HepG2 (cell line): Measurements from ENCODE around the gene OSBPL10. TPM values are rescaled to one million over a fixed set of nuclear protein-coding genes. Genes with fewer than 3 reads are reported as not detected.

Source experiments
- ATAC-seq: fragments of 200-7000 bp; cut with Tn5 transposase; 3 replicates; pipeline ENCODE4 v1.9.1; 2020; ENCODE audit warnings: mild to moderate bottlenecking, moderate library complexity
- BruUV-seq: library from RNA; stranded (reverse); fragments of 400-500 nt; replicated peaks from 2 replicates; lab custom pipeline; 2021; lab: Mats Ljungman, UMichigan
- CTCF ChIA-PET: fragments of 300-600 bp; formaldehyde crosslinking; extraction: SDS; loops from one replicate; lab custom pipeline; 2021; ENCODE audit warnings: low total read pairs, inconsistent platforms, low intra/inter-chr PET ratio; lab: Yijun Ruan, JAX
- POLR2A ChIA-PET: fragments of 350-600 bp; sonication (Branson Sonifier 250); formaldehyde crosslinking; loops from one replicate; lab custom pipeline; 2020; ENCODE audit warnings: antibody characterized with exemption, inconsistent platforms; lab: Yijun Ruan, JAX
- DNase-seq: peaks from one replicate; pipeline ENCODE4 v3.0.0-alpha.2; 2015; ENCODE audit warnings: low spot score
- FAIRE-seq: peaks from 3 replicates; lab custom pipeline; 2011; peaks lifted over from hg19 to GRCh38; lab: Jason Lieb, UNC
- H2AFZ ChIP-seq: one replicate; pipeline ENCODE4 v1.6.1; 2011; ENCODE audit warnings: low read length, inconsistent platforms
- H3K27ac ChIP-seq: fragments of 300-600 bp; 3 replicates; pipeline ENCODE4 v1.8.0; 2011; ENCODE audit warnings: mixed run types, mild to moderate bottlenecking, mixed read lengths, low read length, inconsistent platforms; ENCODE audit not compliant: insufficient read depth; ENCODE audit errors: extremely low read length
- H3K27me3 ChIP-seq, 2 experiments: fragments of 200-600 bp in 1 of 2; 2 replicates in 1 of 2; 3 replicates in 1 of 2; pipeline versions ENCODE4 v1.6.0 to v1.8.0; 2011; ENCODE audit warnings: low read length in 2 of 2, mild to moderate bottlenecking in 2 of 2, moderate library complexity in 2 of 2, inconsistent platforms in 1 of 2; ENCODE audit not compliant: insufficient read depth in 2 of 2, control insufficient read depth in 1 of 2
- H3K36me3 ChIP-seq, 2 experiments: fragments of 200-600 bp in 1 of 2; replicated peaks in 1 of 2; 2 replicates in 1 of 2; 3 replicates in 1 of 2; pipeline versions ENCODE4 v1.5.1 to v1.8.0; 2011; ENCODE audit warnings: low read length in 2 of 2, inconsistent platforms in 1 of 2; ENCODE audit not compliant: insufficient read depth in 2 of 2, control insufficient read depth in 1 of 2
- H3K4me1 ChIP-seq: 2 replicates; pipeline ENCODE4 v1.5.1; 2012; ENCODE audit warnings: low read length, inconsistent platforms; ENCODE audit not compliant: insufficient read depth
- H3K4me2 ChIP-seq: 2 replicates; pipeline ENCODE4 v1.6.0; 2011; ENCODE audit warnings: low read depth, low read length, inconsistent platforms
- H3K4me3 ChIP-seq, 3 experiments: fragments of 200-600 bp in 1 of 3; sonication (generic), shearing (Covaris generic) in 1 of 3; replicated peaks in 1 of 3; 2 replicates each; pipeline ENCODE4 v1.5.1; 2011 to 2016; ENCODE audit warnings: low read length in 3 of 3, inconsistent platforms in 2 of 3, low read depth in 2 of 3, mild to moderate bottlenecking in 2 of 3, control low read depth in 1 of 3, mixed read lengths in 1 of 3; ENCODE audit not compliant: insufficient read depth in 1 of 3
- H3K79me2 ChIP-seq: one replicate; pipeline ENCODE4 v1.6.1; 2011; ENCODE audit warnings: low read length, inconsistent platforms; ENCODE audit not compliant: insufficient read depth
- H3K9ac ChIP-seq: 2 replicates; pipeline ENCODE4 v1.6.0; 2011; ENCODE audit warnings: mild to moderate bottlenecking, low read depth, low read length, inconsistent platforms; ENCODE audit not compliant: insufficient read depth
- H3K9me3 ChIP-seq: 2 replicates; pipeline ENCODE4 v1.5.1; 2012; ENCODE audit warnings: mild to moderate bottlenecking, low read length
- H4K20me1 ChIP-seq: 2 replicates; pipeline ENCODE4 v1.6.0; 2011; ENCODE audit warnings: inconsistent platforms, mild to moderate bottlenecking, low read length, moderate library complexity; ENCODE audit not compliant: insufficient read depth
- ATM ChIP-seq: fragments of 450-650 bp; IDR thresholded peaks from 2 replicates; pipeline ENCODE4 v1.7.1; 2017; ENCODE audit warnings: mild to moderate bottlenecking, borderline replicate concordance
- CBX2 ChIP-seq, 2 experiments: fragments of 200-600 bp in 1 of 2; sonication (generic); formaldehyde crosslinking in 1 of 2; IDR thresholded peaks; 2 replicates each; pipeline versions ENCODE4 v1.7.0 to v1.8.1; 2018 to 2022; ENCODE audit warnings: low read depth in 2 of 2, low read length in 1 of 2, mild to moderate bottlenecking in 1 of 2, missing genetic modification reagents in 1 of 2
- FOXJ3 ChIP-seq: sonication (generic); formaldehyde crosslinking; IDR thresholded peaks from 2 replicates; pipeline ENCODE4 v1.4.0; 2020; ENCODE audit warnings: missing genetic modification reagents, mild to moderate bottlenecking, borderline replicate concordance
- GATA4 ChIP-seq: sonication (generic); IDR thresholded peaks from 2 replicates; pipeline ENCODE4 v1.6.1; 2016; ENCODE audit warnings: antibody characterized with exemption, low read depth, borderline replicate concordance
- HNRNPUL1 ChIP-seq: fragments of 200-400 bp; formaldehyde crosslinking; IDR thresholded peaks from 2 replicates; pipeline ENCODE4 v1.6.1; 2017; ENCODE audit warnings: low read depth, mild to moderate bottlenecking, low read length, moderate library complexity
- IKZF1 ChIP-seq: fragments of 450-650 bp; IDR thresholded peaks from 2 replicates; pipeline ENCODE4 v1.7.1; 2016
- JUND ChIP-seq: sonication (generic); formaldehyde crosslinking; IDR thresholded peaks from 2 replicates; pipeline ENCODE4 v1.8.0; 2022; ENCODE audit warnings: mild to moderate bottlenecking, missing genetic modification reagents
- RFX5 ChIP-seq: IDR thresholded peaks from 2 replicates; pipeline ENCODE4 v1.6.1; 2011; ENCODE audit warnings: low read depth, low read length, improper control_type of control experiment
- SP1 ChIP-seq, 2 experiments: fragments of 450-650 bp in 1 of 2; sonication (generic) in 1 of 2; formaldehyde crosslinking in 1 of 2; IDR thresholded peaks; 2 replicates each; pipeline versions ENCODE4 v1.4.0 to v1.6.1; 2016 to 2020; ENCODE audit warnings: missing genetic modification reagents in 1 of 2
- SP2 ChIP-seq: sonication (generic); formaldehyde crosslinking; IDR thresholded peaks from 2 replicates; pipeline ENCODE4 v1.5.1; 2020; ENCODE audit warnings: mild to moderate bottlenecking, missing genetic modification reagents
- STAT5B ChIP-seq: sonication (generic); formaldehyde crosslinking; IDR thresholded peaks from 2 replicates; pipeline ENCODE4 v1.4.0; 2020; ENCODE audit warnings: missing genetic modification reagents
- TBX3 ChIP-seq: fragments of 450-650 bp; IDR thresholded peaks from 2 replicates; pipeline ENCODE4 v1.6.1; 2017; ENCODE audit warnings: antibody characterized with exemption, mild to moderate bottlenecking, inconsistent platforms, borderline replicate concordance
- TCF7L2 ChIP-seq: IDR thresholded peaks from 2 replicates; pipeline ENCODE4 v1.6.1; 2011; ENCODE audit warnings: mild to moderate bottlenecking, low read depth, low read length, moderate library complexity
- YEATS4 ChIP-seq: sonication (generic); formaldehyde crosslinking; IDR thresholded peaks from 2 replicates; pipeline ENCODE4 v1.4.0; 2020; ENCODE audit warnings: missing genetic modification reagents, borderline replicate concordance
- ZBTB20 ChIP-seq: sonication (generic); formaldehyde crosslinking; IDR thresholded peaks from 2 replicates; pipeline ENCODE4 v1.8.1; 2023; ENCODE audit warnings: missing genetic modification reagents, low read depth, mild to moderate bottlenecking, borderline replicate concordance
- ZNF317 ChIP-seq: sonication (generic); formaldehyde crosslinking; IDR thresholded peaks from 2 replicates; pipeline ENCODE4 v1.5.0; 2020; ENCODE audit warnings: mild to moderate bottlenecking, missing genetic modification reagents
- ZNF367 ChIP-seq: sonication (generic); formaldehyde crosslinking; IDR thresholded peaks from 2 replicates; pipeline ENCODE4 v1.4.0; 2020; ENCODE audit warnings: missing genetic modification reagents, borderline replicate concordance
- ZSCAN30 ChIP-seq: sonication (generic); formaldehyde crosslinking; IDR thresholded peaks from 2 replicates; pipeline ENCODE4 v1.5.0; 2020; ENCODE audit warnings: mild to moderate bottlenecking, missing genetic modification reagents
- WGBS: methylation state at CpG from one replicate; pipeline ENCODE4 v1.1.6; 2017; ENCODE audit warnings: low lambda C conversion rate; 5-methylcytosine and 5-hydroxymethylcytosine counted together
- in situ Hi-C: cut with HindIII; loops from 2 replicates; pipeline ENCODE4 v1.10.0; 2017; ENCODE audit warnings: low pct_unique_long_range_greater_than_20kb; ENCODE audit not compliant: extremely low pct_ligation_motif_present
- intact Hi-C: fragments of 100-400 bp; cut with micrococcal nuclease; formaldehyde crosslinking; loops from one replicate; pipeline ENCODE4 v1.10.0; 2022; ENCODE audit not compliant: unreplicated experiment
- polyA plus RNA-seq, 8 experiments: library from polyadenylated mRNA; depleted of rRNA in 3 of 8; stranded (reverse) in 7 of 8; unstranded in 1 of 8; fragments of >200 nt; fragmentation: Illumina TruSeq in 4 of 8; extraction: Trizol in 4 of 8; gene quantifications; 2 replicates each; pipeline versions ENCODE4 v1.2.1 to v1.2.3, GENCODE V29; 2011 to 2016; ENCODE audit warnings: low read depth in 4 of 8, missing spikeins in 1 of 8, mixed read lengths in 1 of 8; ENCODE audit not compliant: insufficient read depth in 1 of 8
- total RNA-seq, 5 experiments: library from RNA; depleted of rRNA; stranded (reverse); fragments of >200 nt; fragmentation: Illumina TruSeq; extraction: Trizol; gene quantifications; 2 replicates each; pipeline ENCODE4 v1.2.3, GENCODE V29; 2016; ENCODE audit warnings: low read depth in 1 of 5
- TF ChIP-seq, protein P1 (sequence below): sonication (generic); formaldehyde crosslinking; IDR thresholded peaks from 2 replicates; pipeline ENCODE4 v1.5.0; 2020; ENCODE audit warnings: missing genetic modification reagents

The OSBPL10 gene
- total and polyA plus RNA-seq, 2 of the 13 experiments (the other 11 are each of a cell fraction or from before 2014, with no cell fraction given) = 10.3 to 28.6 TPM

DNA sequence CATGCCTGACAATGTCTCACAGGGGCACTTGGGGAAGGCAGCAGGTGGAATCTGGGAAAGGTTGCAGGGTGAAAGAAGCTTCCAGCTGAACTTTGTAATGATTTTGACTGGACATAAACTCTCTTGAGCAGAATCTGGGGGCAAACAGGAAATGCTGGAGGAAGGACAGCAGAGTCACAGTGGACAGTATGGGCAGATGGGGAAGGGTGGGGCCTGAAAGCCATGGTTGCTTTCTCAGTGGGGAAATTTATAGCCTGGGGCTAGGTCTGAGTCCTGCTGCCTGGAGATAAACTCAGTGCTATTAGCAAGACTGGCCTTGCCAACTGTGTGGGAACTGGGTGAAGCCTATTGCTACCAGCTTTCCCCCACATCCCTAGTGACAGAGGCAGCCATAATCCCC, 203.2 kb downstream of the OSBPL10 start:
- Histone ChIP-seq H3K4me3 (no peak overlapping the region), H3K79me2 (no peaks in the 10 kb centered on the region), H3K27ac (no peak overlapping the region), H3K27me3 (no peaks in the 10 kb centered on the region), H3K9me3 (no peaks in the 10 kb centered on the region), H3K4me1 (peaks cover 32% of the 10 kb centered on the region), H2AFZ (no peak overlapping the region), H3K36me3 (peaks cover 0 to 3% of the 10 kb centered on the region in 2 experiments; a peak in 2 of 5 replicates), H3K9ac (no peak overlapping the region), H3K4me2 (no peak overlapping the region), H4K20me1 (0 out of 2 replicates have a peak, but pooled peaks cover 3% of the 10 kb centered on the region)
- FAIRE-seq (no peak), DNase-seq (no peak), ATAC-seq (no peak)
- intact Hi-C loops (no loop called here), in situ Hi-C loops (no loop called here)
- TF ChIP-seq FOXJ3 (no peak), ZNF317 (peak; percentile 98)
- ChIA-PET CTCF (no interaction called here), POLR2A (no interaction called here)
- no TSS peak for BruUV-seq

DNA sequence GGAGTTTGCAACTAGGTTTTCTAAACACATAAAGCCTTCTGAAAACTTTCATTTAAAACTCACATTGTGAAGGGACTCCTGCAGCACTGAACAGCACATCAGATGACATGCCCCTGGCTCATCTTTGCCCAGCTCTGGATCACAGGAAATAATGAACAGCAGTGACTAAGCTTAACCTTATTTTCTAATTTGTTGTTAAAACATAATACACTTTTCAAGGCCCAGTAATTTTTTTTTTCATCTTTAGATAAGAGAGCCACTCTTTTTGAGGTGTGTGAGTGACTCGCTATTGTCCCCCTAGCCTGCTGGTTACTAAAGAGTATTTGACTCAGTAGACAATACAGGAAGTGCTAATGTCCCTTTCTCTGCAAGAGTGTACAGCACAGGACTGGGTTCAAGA, 204.0 kb downstream of the OSBPL10 start:
- 100% methylated on average over 1 of the region's 1 CpG for WGBS
- no peak for ATAC-seq
- CTCF ChIA-PET = no interaction called here

More for the DNA sequence above, 204.0 kb downstream of the OSBPL10 start:
- H3K4me2 ChIP-seq = no peak overlapping the region
- no TSS peak for BruUV-seq
- in situ Hi-C loops (no loop called here), intact Hi-C loops (no loop called here)
- H4K20me1 ChIP-seq = 0 out of 2 replicates have a peak, but pooled peaks cover 3% of the 10 kb centered on the region
- H3K27ac ChIP-seq = no peak overlapping the region
- peaks cover 0 to 3% of the 10 kb centered on the region in 2 experiments; a peak in 2 of 5 replicates for H3K36me3 ChIP-seq
- no peak overlapping the region for H3K9ac ChIP-seq
- no peak for TF ChIP-seq ZSCAN30
- TF ChIP-seq SP2 (CRISPR knock-in tag) = no peak
- TF ChIP-seq ZBTB20 (CRISPR knock-in tag) = no peak
- TF ChIP-seq, protein P1, sequence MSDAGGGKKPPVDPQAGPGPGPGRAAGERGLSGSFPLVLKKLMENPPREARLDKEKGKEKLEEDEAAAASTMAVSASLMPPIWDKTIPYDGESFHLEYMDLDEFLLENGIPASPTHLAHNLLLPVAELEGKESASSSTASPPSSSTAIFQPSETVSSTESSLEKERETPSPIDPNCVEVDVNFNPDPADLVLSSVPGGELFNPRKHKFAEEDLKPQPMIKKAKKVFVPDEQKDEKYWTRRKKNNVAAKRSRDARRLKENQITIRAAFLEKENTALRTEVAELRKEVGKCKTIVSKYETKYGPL (CRISPR knock-in tag) = no peak
- no peak for TF ChIP-seq STAT5B (CRISPR knock-in tag)
- no peak for TF ChIP-seq IKZF1
- TF ChIP-seq TBX3 = no peak
- TF ChIP-seq ATM = no peak
- no peak for TF ChIP-seq GATA4
- TF ChIP-seq SP1 (IDR thresholded peaks at IDR 0.05) = no peak
- TF ChIP-seq SP1 (CRISPR knock-in tag; IDR thresholded peaks at IDR 0.05) = no peak
- TF ChIP-seq JUND = no peak
- TF ChIP-seq RFX5 = no peak
- no peak for TF ChIP-seq ZNF367
- no peak for TF ChIP-seq CBX2 (IDR thresholded peaks at IDR 0.05; ENCODE audit: low read depth, low read length)
- TF ChIP-seq CBX2 (CRISPR knock-in tag; IDR thresholded peaks at IDR 0.05; ENCODE audit: low read depth) = no peak
- TF ChIP-seq TCF7L2 = no peak
- TF ChIP-seq HNRNPUL1 = no peak
- TF ChIP-seq YEATS4 (CRISPR knock-in tag) = no peak
- no peak overlapping the region for H2AFZ ChIP-seq
- H3K79me2 ChIP-seq = no peaks in the 10 kb centered on the region
- DNase-seq = no peak
- no peak for FAIRE-seq
- H3K27me3 ChIP-seq = no peaks in the 10 kb centered on the region
- peaks cover 32% of the 10 kb centered on the region for H3K4me1 ChIP-seq
- no peak overlapping the region for H3K4me3 ChIP-seq
- POLR2A ChIA-PET = no interaction called here
- no peaks in the 10 kb centered on the region for H3K9me3 ChIP-seq
